Trophoblast cell (in vitro differentiated cells and primary cell): Measurements from ENCODE around the gene ADIG.

Experiments used
- DNase-seq, 2 donors: peaks; one replicate each; pipeline ENCODE4 v3.0.0-alpha.2; 2016
- H2AFZ ChIP-seq: 2 replicates; pipeline ENCODE4 v1.6.1; 2013; ENCODE audit warnings: low read length, moderate library complexity, mild to moderate bottlenecking; ENCODE audit not compliant: insufficient read depth, poor library complexity
- H2AK5ac ChIP-seq: 2 replicates; pipeline ENCODE4 v1.6.1; 2013; ENCODE audit warnings: mild to moderate bottlenecking, low read length
- H2BK120ac ChIP-seq: 2 replicates; pipeline ENCODE4 v1.6.1; 2013; ENCODE audit warnings: low read length, mild to moderate bottlenecking, moderate library complexity; ENCODE audit not compliant: insufficient read depth, poor library complexity
- H2BK12ac ChIP-seq: 2 replicates; pipeline ENCODE4 v1.6.1; 2013; ENCODE audit warnings: mild to moderate bottlenecking, low read length, moderate library complexity
- H2BK5ac ChIP-seq: 2 replicates; pipeline ENCODE4 v1.6.1; 2013; ENCODE audit warnings: low read length, low read depth, moderate library complexity, mild to moderate bottlenecking; ENCODE audit not compliant: poor library complexity
- H3K14ac ChIP-seq: 2 replicates; pipeline ENCODE4 v1.6.1; 2013; ENCODE audit warnings: mild to moderate bottlenecking, low read length
- H3K18ac ChIP-seq: 2 replicates; pipeline ENCODE4 v1.6.1; 2013; ENCODE audit warnings: mild to moderate bottlenecking, low read length
- H3K23ac ChIP-seq: 2 replicates; pipeline ENCODE4 v1.6.1; 2013; ENCODE audit warnings: low read length
- H3K27ac ChIP-seq: 2 replicates; pipeline ENCODE4 v1.5.1; 2013; ENCODE audit warnings: low read depth, mild to moderate bottlenecking, inconsistent platforms, low read length, moderate library complexity
- H3K27me3 ChIP-seq: 2 replicates; pipeline ENCODE4 v1.6.1; 2013; ENCODE audit warnings: inconsistent platforms, mild to moderate bottlenecking, low read length, moderate library complexity; ENCODE audit not compliant: insufficient read depth
- H3K36me3 ChIP-seq, 2 experiments: 1 replicate in 1 of 2; 2 replicates in 1 of 2; pipeline ENCODE4 v1.6.1; 2013; ENCODE audit warnings: low read length in 2 of 2, mild to moderate bottlenecking in 2 of 2, moderate library complexity in 1 of 2; ENCODE audit not compliant: insufficient read depth in 2 of 2, control insufficient read depth in 1 of 2
- H3K4ac ChIP-seq: 2 replicates; pipeline ENCODE4 v1.6.1; 2013; ENCODE audit warnings: low read depth, mild to moderate bottlenecking, low read length, moderate library complexity
- H3K4me1 ChIP-seq, 2 experiments: 1 replicate in 1 of 2; 2 replicates in 1 of 2; pipeline ENCODE4 v1.6.1; 2013; ENCODE audit warnings: low read length in 2 of 2, mild to moderate bottlenecking in 2 of 2, moderate library complexity in 1 of 2; ENCODE audit not compliant: insufficient read depth in 2 of 2, control insufficient read depth in 1 of 2
- H3K4me2 ChIP-seq: 2 replicates; pipeline ENCODE4 v1.6.1; 2013; ENCODE audit warnings: inconsistent platforms, mild to moderate bottlenecking, low read length, moderate library complexity
- H3K4me3 ChIP-seq: 2 replicates; pipeline ENCODE4 v1.5.1; 2013; ENCODE audit warnings: mild to moderate bottlenecking, low read depth, low read length, inconsistent platforms
- H3K79me1 ChIP-seq: one replicate; pipeline ENCODE4 v1.6.1; 2013; ENCODE audit warnings: low read length
- H3K79me2 ChIP-seq: 2 replicates; pipeline ENCODE4 v1.6.1; 2013; ENCODE audit warnings: low read length, mild to moderate bottlenecking; ENCODE audit not compliant: control insufficient read depth, insufficient read depth, poor library complexity
- H3K9ac ChIP-seq: 2 replicates; pipeline ENCODE4 v1.6.1; 2013; ENCODE audit warnings: mild to moderate bottlenecking, low read length
- H3K9me3 ChIP-seq: 2 replicates; pipeline ENCODE4 v1.6.1; 2013; ENCODE audit warnings: low read depth, mild to moderate bottlenecking, control low read depth, inconsistent platforms, low read length; ENCODE audit not compliant: insufficient read depth
- H4K12ac ChIP-seq: 2 replicates; pipeline ENCODE4 v1.6.1; 2013; ENCODE audit warnings: low read depth, mild to moderate bottlenecking, low read length, moderate library complexity
- H4K8ac ChIP-seq: 2 replicates; pipeline ENCODE4 v1.6.1; 2013; ENCODE audit warnings: low read depth, mild to moderate bottlenecking, low read length, moderate library complexity
- H4K91ac ChIP-seq: one replicate; pipeline ENCODE4 v1.6.1; 2013; ENCODE audit warnings: low read depth, mild to moderate bottlenecking, low read length, moderate library complexity
- WGBS: extraction: QIAGEN DNeasy Blood & Tissue Kit; methylation state at CpG from one replicate; pipeline ENCODE4 v1.1.7; 2013; ENCODE audit warnings: missing lambda C conversion rate; ENCODE audit not compliant: insufficient read length, insufficient coverage; ENCODE audit errors: extremely low coverage; 5-methylcytosine and 5-hydroxymethylcytosine counted together

Gene ADIG

GRCh38 chr20:38583306-38583705, 2.3 kb downstream of the ADIG start:
- Histone ChIP-seq H2BK5ac (no peak overlapping the region), H3K4me1 (peaks cover 10 to 11% of the 10 kb centered on the region in 2 experiments), H3K4me2 (no peak overlapping the region), H3K14ac (no peak overlapping the region), H2AK5ac (no peak overlapping the region), H3K23ac (no peak overlapping the region), H3K9ac (no peak overlapping the region), H4K91ac (no peak overlapping the region), H2AFZ (no peak overlapping the region), H3K79me1 (no peaks in the 10 kb centered on the region), H3K18ac (no peak overlapping the region), H3K79me2 (no peaks in the 10 kb centered on the region), H2BK12ac (no peak overlapping the region), H4K8ac (no peak overlapping the region), H3K4ac (no peak overlapping the region), H4K12ac (no peak overlapping the region), H3K4me3 (no peak overlapping the region), H3K27me3 (no peaks in the 10 kb centered on the region), H2BK120ac (no peak overlapping the region), H3K36me3 (peaks cover 0 to 3% of the 10 kb centered on the region in 2 experiments), H3K27ac (no peak overlapping the region), H3K9me3 (peaks cover 2% of the 10 kb centered on the region)
- no peak for DNase-seq
- no CpG with 5 or more reads among the region's 4 CpGs for WGBS

GRCh38 chr20:38584099-38584763, 3.2 kb downstream of the ADIG start:
- Histone ChIP-seq H2AK5ac (no peak overlapping the region), H3K23ac (no peak overlapping the region), H3K79me2 (no peaks in the 10 kb centered on the region), H3K9me3 (peaks cover under 1% of the 10 kb centered on the region), H3K27me3 (no peaks in the 10 kb centered on the region), H2BK5ac (no peak overlapping the region), H4K8ac (no peak overlapping the region), H3K4ac (no peak overlapping the region), H3K4me1 (peaks cover 10 to 11% of the 10 kb centered on the region in 2 experiments), H3K18ac (no peak overlapping the region), H3K4me2 (no peak overlapping the region), H3K36me3 (peaks cover 0 to 1% of the 10 kb centered on the region in 2 experiments), H4K12ac (no peak overlapping the region), H2BK12ac (no peak overlapping the region), H3K27ac (no peak overlapping the region), H4K91ac (no peak overlapping the region), H3K9ac (no peak overlapping the region), H3K14ac (no peak overlapping the region), H2AFZ (no peak overlapping the region), H2BK120ac (no peak overlapping the region), H3K79me1 (no peaks in the 10 kb centered on the region), H3K4me3 (no peak overlapping the region)
- WGBS, result no CpG with 5 or more reads among the region's 7 CpGs
- DNase-seq, result no peak

- Histone ChIP-seq H4K91ac (no peak overlapping the region), H3K79me2 (no peaks in the 10 kb centered on the region), H3K4ac (no peak overlapping the region), H2AK5ac (no peak overlapping the region), H3K27me3 (no peaks in the 10 kb centered on the region), H2AFZ (no peak overlapping the region), H4K8ac (no peak overlapping the region), H3K4me3 (no peak overlapping the region), H3K23ac (no peak overlapping the region), H2BK120ac (no peak overlapping the region), H2BK5ac (no peak overlapping the region), H3K4me1 (peaks cover 9 to 10% of the 10 kb centered on the region in 2 experiments), H3K18ac (no peak overlapping the region), H2BK12ac (no peak overlapping the region), H3K14ac (no peak overlapping the region), H3K79me1 (no peaks in the 10 kb centered on the region), H3K9me3 (no peaks in the 10 kb centered on the region), H3K9ac (no peak overlapping the region), H3K4me2 (no peak overlapping the region), H4K12ac (no peak overlapping the region), H3K36me3 (no peaks in the 10 kb centered on the region), H3K27ac (no peak overlapping the region)
- DNase-seq, result no peak
- no CpG with 5 or more reads among the region's 10 CpGs for WGBS
Measured at GRCh38 chr20:38585404-38586180, 4.6 kb downstream of the ADIG start.

- no peak overlapping the region for H3K4me2 ChIP-seq
- H2BK5ac ChIP-seq, result no peak overlapping the region
- no peak overlapping the region for H2BK12ac ChIP-seq
- DNase-seq, result no peak
- no peak overlapping the region for H3K23ac ChIP-seq
- H2BK120ac ChIP-seq, result no peak overlapping the region
- H3K9me3 ChIP-seq, result no peaks in the 10 kb centered on the region
- no peak overlapping the region for H4K8ac ChIP-seq
- WGBS, result no CpG with 5 or more reads among the region's 3 CpGs
- H3K79me2 ChIP-seq, result no peaks in the 10 kb centered on the region
- no peaks in the 10 kb centered on the region for H3K27me3 ChIP-seq
- no peak overlapping the region for H3K9ac ChIP-seq
- H3K27ac ChIP-seq, result no peak overlapping the region
- H3K18ac ChIP-seq, result no peak overlapping the region
- H3K36me3 ChIP-seq, result no peaks in the 10 kb centered on the region
- no peak overlapping the region for H3K4me3 ChIP-seq
- H3K4ac ChIP-seq, result no peak overlapping the region
- peaks cover 5% of the 10 kb centered on the region for H3K79me1 ChIP-seq
- H3K14ac ChIP-seq, result no peak overlapping the region
- H3K4me1 ChIP-seq, result peaks cover 4 to 6% of the 10 kb centered on the region in 2 experiments
- H4K12ac ChIP-seq, result no peak overlapping the region
- no peak overlapping the region for H4K91ac ChIP-seq
- H2AFZ ChIP-seq, result no peak overlapping the region
- no peak overlapping the region for H2AK5ac ChIP-seq
Measured at GRCh38 chr20:38586181-38586525, 5.2 kb downstream of the ADIG start.
